Activated CD4-positive, alpha-beta T cell treated with anti-CD3 and anti-CD28 coated beads, Interleukin-10, Interleukin-2, amounts not matched to agents 100 ng/mL and 50 ng/mL, durations not matched to agents 16 hours and 8 hours (primary cell): ENCODE measurements around the gene DIP2A.
A peak's percentile ranks its signal among the peaks of the same experiment; 100 is the strongest.
"Not testable (repeated sequence)": the region's sequence is repeated elsewhere in the genome, so short reads cannot be mapped to it uniquely, and the experiment has no call there.

ENCODE experiments used
- DNase-seq: peaks from one replicate; pipeline ENCODE4 v3.0.0-alpha.2; 2020

The DIP2A gene

DNA sequence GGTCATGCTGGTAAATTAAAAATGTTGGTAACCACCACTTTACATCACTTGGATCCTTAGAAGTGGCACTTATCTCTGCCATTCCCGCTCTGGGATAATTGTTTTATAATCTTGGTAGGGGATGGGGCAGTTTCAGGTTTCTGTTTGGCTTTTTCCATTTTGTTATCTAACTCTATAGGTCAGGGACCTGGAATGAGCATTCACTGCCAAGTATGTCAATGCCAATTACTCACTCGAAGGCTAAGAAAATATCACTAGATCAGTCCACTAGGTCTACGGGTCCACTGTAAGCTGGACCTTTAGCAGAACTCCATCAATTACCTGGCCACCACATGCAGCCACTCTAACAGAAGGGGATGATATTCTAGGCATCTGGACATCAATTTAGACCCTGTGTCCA lies 4.5 kb upstream of the DIP2A start:
- no peak for DNase-seq

DNA sequence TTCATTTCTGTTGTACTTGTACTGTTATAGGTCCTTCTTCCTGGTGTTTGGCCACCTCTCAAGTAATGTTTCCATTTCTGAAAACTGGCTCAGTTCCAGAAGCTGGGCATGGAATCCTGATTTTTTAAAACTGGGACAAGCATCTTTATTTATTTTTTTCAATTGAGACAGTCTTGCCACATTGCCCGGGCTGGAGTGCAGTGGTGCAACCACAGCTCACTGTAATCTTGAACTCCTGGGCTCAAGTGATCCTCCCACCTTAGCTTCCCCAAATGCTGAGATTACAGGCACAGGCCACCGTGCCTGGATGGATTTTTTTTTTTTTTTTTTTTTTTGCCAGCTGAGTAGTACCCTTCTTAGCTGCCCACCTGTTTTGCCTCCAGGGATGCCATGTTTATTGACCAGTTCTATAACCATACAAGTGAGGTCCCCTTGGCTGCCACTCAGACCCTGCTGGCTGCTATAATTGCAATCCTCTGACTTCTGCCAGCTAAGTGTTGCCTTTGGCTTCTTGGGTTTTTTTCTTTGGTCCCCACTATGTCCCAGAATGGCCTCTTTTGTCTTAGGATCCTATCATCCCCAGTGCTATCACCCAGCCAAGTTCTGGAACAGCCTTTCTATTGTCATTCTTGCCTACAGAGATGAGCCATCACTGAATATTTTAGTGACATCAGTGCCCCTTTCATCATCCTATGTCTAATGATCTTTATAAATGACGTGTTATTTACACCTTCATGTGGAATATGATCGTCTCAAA lies 3.9 kb upstream of the DIP2A start:
- DNase-seq, result no peak

DNA sequence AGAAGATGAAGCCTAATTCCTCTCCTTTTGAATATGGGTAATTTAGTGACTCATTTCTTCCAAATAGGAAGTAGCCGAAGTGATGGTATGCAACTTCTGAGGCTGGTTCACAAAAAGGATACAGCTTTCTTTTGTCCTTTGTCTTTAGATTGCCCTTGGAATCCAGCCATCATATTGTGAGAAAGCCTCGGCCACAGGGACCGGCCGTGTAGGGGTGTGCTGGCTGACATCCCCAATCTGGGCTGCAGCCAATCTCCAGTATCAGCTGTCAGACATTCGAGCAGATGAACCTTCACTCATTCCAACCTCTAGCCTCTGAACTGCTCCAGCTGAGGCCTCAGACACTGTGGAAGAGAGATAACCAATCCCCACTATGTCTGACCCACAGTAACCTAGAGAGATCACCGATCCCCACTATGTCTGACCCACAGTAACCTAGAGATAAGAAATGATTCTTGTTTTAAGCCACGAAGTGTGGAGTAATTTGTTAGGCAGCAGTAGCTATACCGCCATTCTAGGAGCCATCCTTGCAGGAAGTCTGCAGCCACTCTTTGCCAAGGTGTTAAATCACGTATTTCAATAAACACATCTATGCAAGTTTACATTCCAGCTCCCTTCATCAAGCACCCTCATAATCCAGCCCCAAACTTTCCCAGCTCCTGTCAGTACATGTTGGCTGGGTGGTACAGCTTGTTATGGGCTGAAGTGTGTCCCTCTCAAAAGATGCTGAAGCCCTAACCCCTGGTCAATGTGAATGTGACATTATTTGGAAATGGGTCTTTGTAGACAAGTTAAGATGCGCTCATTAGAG lies 2.9 kb upstream of the DIP2A start:
- no peak for DNase-seq

DNA sequence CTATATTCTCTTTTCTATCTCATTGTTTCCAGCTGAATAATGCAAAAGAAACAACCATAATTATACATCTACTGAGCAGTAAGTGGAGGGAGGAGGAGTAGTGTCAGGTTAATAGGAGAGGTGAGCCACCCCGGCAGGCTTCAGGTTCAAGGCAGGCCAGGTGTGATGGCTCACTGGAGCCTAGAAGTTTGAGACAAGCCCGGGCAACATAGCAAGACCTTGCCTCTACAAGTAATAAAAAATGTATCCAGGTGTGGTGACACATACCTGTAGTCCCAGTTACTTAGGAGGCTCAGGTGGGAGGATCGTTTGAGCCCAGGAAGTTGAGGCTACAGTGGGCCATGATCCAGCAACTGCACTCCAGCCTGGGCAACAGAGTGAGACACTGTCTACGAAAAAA lies 1.9 kb upstream of the DIP2A start:
- DNase-seq, result no peak

DNA sequence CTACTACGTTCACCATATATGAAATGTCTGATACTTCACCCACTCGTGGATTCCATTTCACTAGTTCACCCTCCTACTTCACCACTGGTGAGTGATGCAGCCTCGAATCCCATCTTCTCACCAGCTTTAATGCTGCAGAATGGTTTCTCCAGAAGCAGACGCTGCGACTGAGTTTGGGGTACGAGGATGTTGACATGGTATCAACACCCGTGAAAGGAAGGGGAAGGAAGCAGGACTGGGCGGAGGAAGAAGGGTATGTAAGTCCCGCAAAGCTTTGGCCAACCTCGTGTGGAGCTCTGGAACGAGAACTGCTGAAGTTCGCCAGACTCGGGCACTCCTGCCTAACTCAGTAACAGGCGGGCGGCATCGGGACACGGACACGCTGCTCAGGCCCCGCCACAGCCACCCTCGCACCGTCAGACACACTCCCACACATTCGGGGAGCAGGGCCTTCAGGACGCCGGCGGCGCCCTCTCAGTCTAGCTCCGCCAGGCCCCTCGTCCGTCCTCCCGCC lies 833 bp upstream of the DIP2A start:
- peak; percentile 44 for DNase-seq

- DNase-seq, result no peak
Observed at GRCh38 chr21:46459024-46459355, 299 bp downstream of the DIP2A start.

- DNase-seq, result no peak
Observed at GRCh38 chr21:46459356-46460112, 843 bp downstream of the DIP2A start.

- DNase-seq, result no peak
Observed at GRCh38 chr21:46461909-46462308, 3.2 kb downstream of the DIP2A start.

DNA sequence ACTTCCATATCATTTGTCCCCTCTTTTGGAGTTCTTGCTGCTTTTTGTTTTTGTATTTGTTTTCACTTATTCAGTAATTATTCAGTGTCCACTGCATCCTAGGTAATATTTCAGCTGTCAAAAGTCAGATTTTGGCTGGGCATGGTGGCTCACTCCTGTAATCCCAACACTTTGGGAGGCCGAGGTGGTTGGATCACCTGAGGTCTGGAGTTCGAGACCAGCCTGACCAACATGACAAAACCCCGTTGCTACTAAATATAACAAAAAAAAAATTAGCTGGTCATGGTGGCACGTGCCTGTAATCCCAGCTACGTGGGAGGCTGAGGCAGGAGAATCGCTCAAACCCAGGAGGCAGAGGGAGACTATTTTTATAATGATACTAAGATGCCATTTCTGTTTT lies 6.5 kb downstream of the DIP2A start:
- not testable (repeated sequence) for DNase-seq

GRCh38 chr21:46465651-46466050 lies 7.0 kb downstream of the DIP2A start:
- DNase-seq, result no peak

DNA sequence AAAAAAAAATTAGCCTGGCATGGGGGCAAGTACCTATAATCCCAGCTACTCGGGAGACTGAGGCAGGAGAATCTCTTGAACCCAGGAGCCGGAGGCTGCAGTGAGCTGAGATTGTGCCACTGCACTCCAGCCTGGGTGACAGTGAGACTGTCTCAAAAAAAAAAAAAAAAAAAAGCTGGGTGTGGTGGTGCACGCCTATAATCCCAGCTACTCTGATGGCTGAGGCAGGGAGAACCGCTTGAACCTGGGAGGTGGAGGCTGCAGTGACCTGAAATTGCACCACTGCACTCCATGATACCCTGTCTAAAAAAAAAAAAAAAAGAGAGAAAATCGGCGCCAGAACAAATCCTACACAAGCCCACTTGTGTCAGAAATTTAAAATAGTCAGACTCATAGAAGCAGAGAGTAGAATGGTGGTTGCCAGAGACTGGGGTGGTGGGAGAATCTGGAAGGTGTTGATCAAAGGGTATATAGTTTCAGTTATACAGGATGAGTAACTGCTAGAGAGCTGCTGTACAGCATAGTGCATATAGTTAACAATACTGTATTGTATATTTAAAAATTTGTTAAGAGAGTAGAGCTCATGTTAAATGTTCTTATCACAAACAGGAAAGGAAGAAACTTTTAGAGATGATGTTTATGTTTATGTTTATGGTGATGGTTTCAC lies 9.6 kb downstream of the DIP2A start:
- DNase-seq, result no peak

GRCh38 chr21:46469275-46469674 lies 10.6 kb downstream of the DIP2A start:
- DNase-seq, result no peak

DNA sequence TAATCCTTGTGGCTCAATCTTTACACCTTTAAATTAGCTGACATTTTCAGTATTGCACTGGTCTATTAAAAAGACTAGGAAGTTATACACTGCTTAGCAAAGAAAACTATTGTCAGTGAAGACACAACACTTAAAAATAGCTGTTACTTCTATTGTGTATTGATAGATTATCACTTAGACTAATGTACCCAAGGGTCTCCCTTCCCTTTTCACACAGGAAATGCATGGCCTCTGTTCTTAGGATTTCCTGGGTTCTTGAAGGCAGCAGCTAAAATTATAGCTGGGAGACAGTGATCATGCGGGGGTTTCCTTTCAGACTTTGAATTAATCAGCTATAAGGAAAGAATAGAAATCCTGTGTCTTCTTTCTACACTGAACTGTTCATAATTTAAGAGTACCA lies 12.8 kb downstream of the DIP2A start:
- DNase-seq, result no peak

DNA sequence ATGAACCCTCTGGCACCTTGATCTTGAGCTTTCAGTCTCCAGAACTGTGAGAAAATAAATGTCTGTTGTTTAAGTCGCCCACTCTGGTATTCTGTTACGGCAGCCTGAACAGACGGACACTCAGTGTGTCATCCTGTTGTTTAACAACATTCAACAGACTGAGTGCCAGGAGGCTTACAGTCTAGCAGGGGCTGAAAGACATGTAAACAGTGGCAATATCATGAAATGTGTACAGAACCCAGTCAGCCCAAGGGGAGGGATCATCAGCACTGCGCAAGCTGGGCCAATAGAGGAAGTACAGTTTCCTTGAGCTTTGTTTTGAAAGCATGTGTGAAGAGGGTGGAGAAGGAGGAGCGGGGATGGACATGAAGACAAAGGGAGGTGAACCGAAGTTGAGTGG lies 13.6 kb downstream of the DIP2A start:
- no peak for DNase-seq

GRCh38 chr21:46474382-46474781 lies 15.7 kb downstream of the DIP2A start:
- DNase-seq, result no peak

- DNase-seq, result no peak
Observed at GRCh38 chr21:46475296-46475695, 16.6 kb downstream of the DIP2A start.

DNA sequence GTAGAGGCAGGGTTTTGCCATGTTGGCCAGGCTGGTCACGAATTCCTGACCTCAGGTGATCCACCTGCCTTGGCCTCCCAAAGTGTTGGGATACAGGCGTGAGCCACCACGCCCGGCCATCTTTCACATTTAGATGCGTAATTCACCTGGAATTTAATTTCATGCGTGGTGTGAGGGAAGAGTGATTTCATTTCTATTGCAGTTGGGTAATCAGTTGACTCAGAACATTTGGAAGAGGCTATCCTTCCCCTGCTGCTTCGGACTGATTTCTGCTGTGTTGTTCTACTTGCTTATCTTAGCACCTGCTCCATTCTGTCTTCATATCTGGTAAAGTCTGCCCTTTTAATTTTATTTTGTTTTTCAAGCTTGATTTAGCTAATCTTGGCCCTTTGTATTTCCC lies 19.1 kb downstream of the DIP2A start:
- no peak for DNase-seq

GRCh38 chr21:46478910-46479309 lies 20.2 kb downstream of the DIP2A start:
- no peak for DNase-seq

DNA sequence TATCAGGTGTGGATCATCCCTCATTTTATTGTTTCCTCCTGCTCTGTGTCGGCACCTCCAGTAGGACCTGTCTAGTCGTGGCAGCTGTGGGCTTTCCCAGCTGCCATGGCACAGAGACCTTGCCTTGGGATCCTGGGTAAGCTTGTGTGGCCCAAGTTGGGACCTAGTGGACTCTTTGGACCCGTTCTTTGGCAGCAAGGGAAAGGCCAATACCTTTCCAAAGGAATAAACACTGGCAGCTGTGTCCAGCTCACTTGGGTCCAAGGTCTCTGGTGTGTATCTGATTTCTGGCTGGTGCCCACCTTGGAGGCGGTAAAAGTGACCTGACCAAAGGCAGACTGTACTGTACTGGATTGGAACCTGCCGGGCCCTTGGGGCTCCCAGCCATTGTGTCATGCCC lies 21.8 kb downstream of the DIP2A start:
- no peak for DNase-seq

DNA sequence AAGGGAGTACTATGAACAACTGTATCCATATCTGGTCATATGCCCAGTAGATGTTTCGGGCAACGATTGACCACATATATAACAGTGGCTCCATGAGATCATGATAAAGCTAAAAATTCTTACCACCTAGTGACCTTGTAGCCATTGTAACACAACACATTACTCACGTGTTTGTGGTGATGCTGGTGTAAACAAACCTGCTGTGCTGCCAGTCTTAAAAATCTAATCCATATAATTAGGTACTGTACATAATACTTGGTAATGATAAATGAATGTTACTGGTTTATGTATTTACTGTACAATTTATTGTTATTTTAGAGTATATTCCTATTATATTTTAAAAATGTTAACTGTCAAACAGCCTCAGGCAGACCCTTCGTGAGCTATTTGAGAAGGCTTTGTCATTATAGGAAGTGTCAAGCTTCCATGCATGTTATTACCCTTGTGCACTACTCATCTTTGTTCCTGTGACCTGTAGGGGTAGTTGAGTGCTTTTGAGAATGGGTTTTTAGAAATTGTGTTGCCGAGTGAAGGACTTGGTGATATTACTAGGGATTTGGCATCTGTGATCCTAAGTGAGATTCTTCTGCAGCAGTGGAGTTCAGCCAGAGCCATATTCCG lies 23.6 kb downstream of the DIP2A start:
- DNase-seq, result no peak

DNA sequence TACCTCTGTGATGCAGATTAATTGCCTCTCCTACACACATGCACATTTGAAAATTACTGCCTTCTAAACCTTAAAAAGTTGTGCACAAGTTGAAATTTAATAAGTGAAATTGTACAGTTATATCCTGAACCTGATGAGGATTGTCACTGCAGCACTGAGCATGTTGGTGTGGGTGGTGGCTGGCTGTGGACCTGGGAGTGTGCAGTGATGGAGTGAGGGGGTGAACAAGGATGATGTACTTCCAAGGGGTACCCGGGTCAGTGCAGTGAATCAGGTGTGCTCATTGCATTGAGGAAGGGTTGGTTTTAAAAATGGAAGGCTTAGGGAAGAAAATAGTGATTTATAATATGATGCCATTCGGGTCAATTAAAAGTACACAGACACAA lies 24.1 kb downstream of the DIP2A start:
- no peak for DNase-seq
